WTC11 (cell line): ENCODE results near the gene FAM53A. TPM values are rescaled to one million over a fixed set of nuclear protein-coding genes. Genes with fewer than 3 reads are reported as not detected.

Experiments
- CREM ChIP-seq: sonication (generic); formaldehyde crosslinking; IDR thresholded peaks from 2 replicates; pipeline ENCODE4 v1.8.1; 2022; ENCODE audit warnings: mild to moderate bottlenecking, missing genetic modification reagents, moderate library complexity
- ETV6 ChIP-seq: sonication (generic); formaldehyde crosslinking; IDR thresholded peaks from 2 replicates; pipeline ENCODE4 v1.8.1; 2022; ENCODE audit warnings: mild to moderate bottlenecking, missing genetic modification reagents
- FOXJ3 ChIP-seq: sonication (generic); formaldehyde crosslinking; IDR thresholded peaks from 2 replicates; pipeline ENCODE4 v1.9.0; 2021; ENCODE audit warnings: missing genetic modification reagents, mild to moderate bottlenecking, borderline replicate concordance
- GTF2I ChIP-seq: fragments of 250-450 bp; sonication (Bioruptor Pico); conservative IDR thresholded peaks from 2 replicates; pipeline ENCODE4 v1.4.0; 2021; ENCODE audit warnings: mild to moderate bottlenecking
- NR1H2 ChIP-seq: sonication (generic); formaldehyde crosslinking; IDR thresholded peaks from 2 replicates; pipeline ENCODE4 v1.9.0; 2021; ENCODE audit warnings: mild to moderate bottlenecking, moderate library complexity, missing genetic modification reagents
- SMAD4 ChIP-seq: sonication (generic); formaldehyde crosslinking; IDR thresholded peaks from 2 replicates; pipeline ENCODE4 v1.8.0; 2022; ENCODE audit warnings: mild to moderate bottlenecking, missing genetic modification reagents
- SP1 ChIP-seq: sonication (generic); formaldehyde crosslinking; conservative IDR thresholded peaks from 2 replicates; pipeline ENCODE4 v1.8.1; 2022; ENCODE audit warnings: missing genetic modification reagents
- ZNF232 ChIP-seq: sonication (generic); formaldehyde crosslinking; IDR thresholded peaks from 2 replicates; pipeline ENCODE4 v1.8.0; 2022; ENCODE audit warnings: mild to moderate bottlenecking, missing genetic modification reagents
- ZNF317 ChIP-seq: sonication (generic); formaldehyde crosslinking; IDR thresholded peaks from 2 replicates; pipeline ENCODE4 v1.8.1; 2023; ENCODE audit warnings: low read depth, mild to moderate bottlenecking, moderate library complexity, missing genetic modification reagents, borderline replicate concordance
- ZNF423 ChIP-seq: fragments of 250-450 bp; sonication (Bioruptor Pico); IDR thresholded peaks from 2 replicates; pipeline ENCODE4 v2.1.2; 2022; ENCODE audit warnings: mild to moderate bottlenecking, moderate library complexity
- total RNA-seq: library from RNA; stranded (reverse); gene quantifications from 3 replicates; pipeline ENCODE4 v1.2.3, GENCODE V29; 2021
- TF ChIP-seq, protein P1 (sequence below): sonication (generic); formaldehyde crosslinking; IDR thresholded peaks from 2 replicates; pipeline ENCODE4 v1.8.0; 2022; ENCODE audit warnings: mild to moderate bottlenecking, missing genetic modification reagents
- TF ChIP-seq, protein P2 (sequence below): sonication (generic); formaldehyde crosslinking; IDR thresholded peaks from 2 replicates; pipeline ENCODE4 v1.8.1; 2023; ENCODE audit warnings: mild to moderate bottlenecking, missing genetic modification reagents, moderate library complexity
- TF ChIP-seq, protein P3 (sequence below): sonication (generic); formaldehyde crosslinking; conservative IDR thresholded peaks from 2 replicates; pipeline ENCODE4 v1.8.1; 2022; ENCODE audit warnings: mild to moderate bottlenecking, missing genetic modification reagents
- TF ChIP-seq, protein P4 (sequence below): fragments of 250-450 bp; sonication (Bioruptor Pico); IDR thresholded peaks from 2 replicates; pipeline ENCODE4 v1.8.0; 2021; ENCODE audit warnings: mild to moderate bottlenecking
- TF ChIP-seq, protein P5 (sequence below): sonication (generic); formaldehyde crosslinking; IDR thresholded peaks from 2 replicates; pipeline ENCODE4 v1.8.1; 2023; ENCODE audit warnings: mild to moderate bottlenecking, missing genetic modification reagents, borderline replicate concordance
- TF ChIP-seq, protein P6 (sequence below): sonication (generic); formaldehyde crosslinking; conservative IDR thresholded peaks from 2 replicates; pipeline ENCODE4 v1.8.1; 2023; ENCODE audit warnings: mild to moderate bottlenecking, low read depth, missing genetic modification reagents, moderate library complexity
- TF ChIP-seq, protein P7 (sequence below): sonication (generic); formaldehyde crosslinking; IDR thresholded peaks from 2 replicates; pipeline ENCODE4 v1.8.0; 2023; ENCODE audit warnings: missing genetic modification reagents, mild to moderate bottlenecking, borderline replicate concordance
- TF ChIP-seq, protein P8 (sequence below): sonication (generic); formaldehyde crosslinking; IDR thresholded peaks from 2 replicates; pipeline ENCODE4 v1.8.0; 2022; ENCODE audit warnings: mild to moderate bottlenecking, missing genetic modification reagents
- TF ChIP-seq, protein P9 (sequence below): sonication (generic); formaldehyde crosslinking; IDR thresholded peaks from 2 replicates; pipeline ENCODE4 v1.8.0; 2023; ENCODE audit warnings: missing genetic modification reagents

FAM53A gene
- total RNA-seq, 1 experiment from 2014 or later = 2.9 TPM

DNA sequence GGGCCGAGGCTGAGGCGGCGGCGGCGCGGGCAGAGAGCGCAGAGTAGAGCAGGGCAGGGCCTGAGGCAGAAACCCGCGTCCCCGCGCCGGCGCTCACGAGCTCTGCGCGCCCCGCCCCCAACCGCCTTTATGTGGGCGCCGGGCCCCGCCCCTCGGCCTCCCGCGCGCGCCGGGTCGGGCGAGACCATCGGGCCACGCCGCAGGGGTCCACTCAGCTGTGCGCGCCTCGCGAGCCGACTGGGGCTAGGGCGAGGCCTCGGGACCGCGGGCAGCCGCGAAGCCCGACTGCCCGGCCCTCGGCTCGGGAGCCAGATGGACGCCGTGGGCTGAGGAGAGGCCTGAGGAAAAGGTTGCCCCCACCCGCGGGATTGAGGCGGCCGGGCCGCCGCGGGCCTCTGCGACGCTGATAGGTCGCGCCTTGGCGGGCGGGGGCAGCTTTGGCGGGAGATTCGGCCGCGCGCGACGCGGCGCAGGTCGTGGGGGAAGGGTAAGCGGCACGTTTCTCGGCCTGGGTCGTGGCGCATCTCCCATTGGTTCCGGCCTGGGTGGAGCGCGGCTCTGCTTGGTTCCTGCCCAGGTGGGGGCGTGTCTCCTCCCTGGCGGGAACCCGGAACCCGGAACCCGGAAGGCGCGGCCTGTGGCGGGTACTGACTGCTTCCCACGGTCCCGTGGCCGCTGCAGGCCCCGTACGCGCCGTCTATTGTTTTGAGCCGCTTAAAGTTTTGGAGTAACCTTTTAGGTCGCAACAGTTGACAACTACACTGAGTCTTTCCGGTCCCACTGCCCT is 28.3 kb upstream of the FAM53A start, which contains the start of gene SLBP (continued):
- TF ChIP-seq, protein P1, sequence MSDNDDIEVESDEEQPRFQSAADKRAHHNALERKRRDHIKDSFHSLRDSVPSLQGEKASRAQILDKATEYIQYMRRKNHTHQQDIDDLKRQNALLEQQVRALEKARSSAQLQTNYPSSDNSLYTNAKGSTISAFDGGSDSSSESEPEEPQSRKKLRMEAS = peak; percentile 86
- TF ChIP-seq, protein P2, sequence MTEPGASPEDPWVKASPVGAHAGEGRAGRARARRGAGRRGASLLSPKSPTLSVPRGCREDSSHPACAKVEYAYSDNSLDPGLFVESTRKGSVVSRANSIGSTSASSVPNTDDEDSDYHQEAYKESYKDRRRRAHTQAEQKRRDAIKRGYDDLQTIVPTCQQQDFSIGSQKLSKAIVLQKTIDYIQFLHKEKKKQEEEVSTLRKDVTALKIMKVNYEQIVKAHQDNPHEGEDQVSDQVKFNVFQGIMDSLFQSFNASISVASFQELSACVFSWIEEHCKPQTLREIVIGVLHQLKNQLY (CRISPR knock-in tag) = no peak
- TF ChIP-seq ETV6 (CRISPR knock-in tag) (peak; percentile 56; the same call in 1 of the 2 replicates), GTF2I (CRISPR knock-in tag) (no peak), ZNF232 (CRISPR knock-in tag) (0 out of 2 replicates have a peak, but pooled peaks have one; percentile 11), ZNF423 (CRISPR knock-in tag) (no peak), ZNF317 (CRISPR knock-in tag) (no peak), SMAD4 (CRISPR knock-in tag) (no peak), CREM (CRISPR knock-in tag) (peak; percentile 63; the same call in 1 of the 2 replicates), FOXJ3 (CRISPR knock-in tag) (no peak), SP1 (peak; percentile 75), NR1H2 (CRISPR knock-in tag) (no peak)
- TF ChIP-seq, protein P3, sequence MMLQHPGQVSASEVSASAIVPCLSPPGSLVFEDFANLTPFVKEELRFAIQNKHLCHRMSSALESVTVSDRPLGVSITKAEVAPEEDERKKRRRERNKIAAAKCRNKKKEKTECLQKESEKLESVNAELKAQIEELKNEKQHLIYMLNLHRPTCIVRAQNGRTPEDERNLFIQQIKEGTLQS (CRISPR knock-in tag) = no peak
- TF ChIP-seq, protein P4, sequence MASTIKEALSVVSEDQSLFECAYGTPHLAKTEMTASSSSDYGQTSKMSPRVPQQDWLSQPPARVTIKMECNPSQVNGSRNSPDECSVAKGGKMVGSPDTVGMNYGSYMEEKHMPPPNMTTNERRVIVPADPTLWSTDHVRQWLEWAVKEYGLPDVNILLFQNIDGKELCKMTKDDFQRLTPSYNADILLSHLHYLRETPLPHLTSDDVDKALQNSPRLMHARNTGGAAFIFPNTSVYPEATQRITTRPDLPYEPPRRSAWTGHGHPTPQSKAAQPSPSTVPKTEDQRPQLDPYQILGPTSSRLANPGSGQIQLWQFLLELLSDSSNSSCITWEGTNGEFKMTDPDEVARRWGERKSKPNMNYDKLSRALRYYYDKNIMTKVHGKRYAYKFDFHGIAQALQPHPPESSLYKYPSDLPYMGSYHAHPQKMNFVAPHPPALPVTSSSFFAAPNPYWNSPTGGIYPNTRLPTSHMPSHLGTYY (CRISPR knock-in tag) = no peak
- TF ChIP-seq, protein P5, sequence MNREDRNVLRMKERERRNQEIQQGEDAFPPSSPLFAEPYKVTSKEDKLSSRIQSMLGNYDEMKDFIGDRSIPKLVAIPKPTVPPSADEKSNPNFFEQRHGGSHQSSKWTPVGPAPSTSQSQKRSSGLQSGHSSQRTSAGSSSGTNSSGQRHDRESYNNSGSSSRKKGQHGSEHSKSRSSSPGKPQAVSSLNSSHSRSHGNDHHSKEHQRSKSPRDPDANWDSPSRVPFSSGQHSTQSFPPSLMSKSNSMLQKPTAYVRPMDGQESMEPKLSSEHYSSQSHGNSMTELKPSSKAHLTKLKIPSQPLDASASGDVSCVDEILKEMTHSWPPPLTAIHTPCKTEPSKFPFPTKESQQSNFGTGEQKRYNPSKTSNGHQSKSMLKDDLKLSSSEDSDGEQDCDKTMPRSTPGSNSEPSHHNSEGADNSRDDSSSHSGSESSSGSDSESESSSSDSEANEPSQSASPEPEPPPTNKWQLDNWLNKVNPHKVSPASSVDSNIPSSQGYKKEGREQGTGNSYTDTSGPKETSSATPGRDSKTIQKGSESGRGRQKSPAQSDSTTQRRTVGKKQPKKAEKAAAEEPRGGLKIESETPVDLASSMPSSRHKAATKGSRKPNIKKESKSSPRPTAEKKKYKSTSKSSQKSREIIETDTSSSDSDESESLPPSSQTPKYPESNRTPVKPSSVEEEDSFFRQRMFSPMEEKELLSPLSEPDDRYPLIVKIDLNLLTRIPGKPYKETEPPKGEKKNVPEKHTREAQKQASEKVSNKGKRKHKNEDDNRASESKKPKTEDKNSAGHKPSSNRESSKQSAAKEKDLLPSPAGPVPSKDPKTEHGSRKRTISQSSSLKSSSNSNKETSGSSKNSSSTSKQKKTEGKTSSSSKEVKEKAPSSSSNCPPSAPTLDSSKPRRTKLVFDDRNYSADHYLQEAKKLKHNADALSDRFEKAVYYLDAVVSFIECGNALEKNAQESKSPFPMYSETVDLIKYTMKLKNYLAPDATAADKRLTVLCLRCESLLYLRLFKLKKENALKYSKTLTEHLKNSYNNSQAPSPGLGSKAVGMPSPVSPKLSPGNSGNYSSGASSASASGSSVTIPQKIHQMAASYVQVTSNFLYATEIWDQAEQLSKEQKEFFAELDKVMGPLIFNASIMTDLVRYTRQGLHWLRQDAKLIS (CRISPR knock-in tag) = no peak
- TF ChIP-seq, protein P6, sequence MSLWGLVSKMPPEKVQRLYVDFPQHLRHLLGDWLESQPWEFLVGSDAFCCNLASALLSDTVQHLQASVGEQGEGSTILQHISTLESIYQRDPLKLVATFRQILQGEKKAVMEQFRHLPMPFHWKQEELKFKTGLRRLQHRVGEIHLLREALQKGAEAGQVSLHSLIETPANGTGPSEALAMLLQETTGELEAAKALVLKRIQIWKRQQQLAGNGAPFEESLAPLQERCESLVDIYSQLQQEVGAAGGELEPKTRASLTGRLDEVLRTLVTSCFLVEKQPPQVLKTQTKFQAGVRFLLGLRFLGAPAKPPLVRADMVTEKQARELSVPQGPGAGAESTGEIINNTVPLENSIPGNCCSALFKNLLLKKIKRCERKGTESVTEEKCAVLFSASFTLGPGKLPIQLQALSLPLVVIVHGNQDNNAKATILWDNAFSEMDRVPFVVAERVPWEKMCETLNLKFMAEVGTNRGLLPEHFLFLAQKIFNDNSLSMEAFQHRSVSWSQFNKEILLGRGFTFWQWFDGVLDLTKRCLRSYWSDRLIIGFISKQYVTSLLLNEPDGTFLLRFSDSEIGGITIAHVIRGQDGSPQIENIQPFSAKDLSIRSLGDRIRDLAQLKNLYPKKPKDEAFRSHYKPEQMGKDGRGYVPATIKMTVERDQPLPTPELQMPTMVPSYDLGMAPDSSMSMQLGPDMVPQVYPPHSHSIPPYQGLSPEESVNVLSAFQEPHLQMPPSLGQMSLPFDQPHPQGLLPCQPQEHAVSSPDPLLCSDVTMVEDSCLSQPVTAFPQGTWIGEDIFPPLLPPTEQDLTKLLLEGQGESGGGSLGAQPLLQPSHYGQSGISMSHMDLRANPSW (CRISPR knock-in tag) = 0 out of 2 replicates have a peak, but pooled peaks have one; percentile 25
- TF ChIP-seq, protein P7, sequence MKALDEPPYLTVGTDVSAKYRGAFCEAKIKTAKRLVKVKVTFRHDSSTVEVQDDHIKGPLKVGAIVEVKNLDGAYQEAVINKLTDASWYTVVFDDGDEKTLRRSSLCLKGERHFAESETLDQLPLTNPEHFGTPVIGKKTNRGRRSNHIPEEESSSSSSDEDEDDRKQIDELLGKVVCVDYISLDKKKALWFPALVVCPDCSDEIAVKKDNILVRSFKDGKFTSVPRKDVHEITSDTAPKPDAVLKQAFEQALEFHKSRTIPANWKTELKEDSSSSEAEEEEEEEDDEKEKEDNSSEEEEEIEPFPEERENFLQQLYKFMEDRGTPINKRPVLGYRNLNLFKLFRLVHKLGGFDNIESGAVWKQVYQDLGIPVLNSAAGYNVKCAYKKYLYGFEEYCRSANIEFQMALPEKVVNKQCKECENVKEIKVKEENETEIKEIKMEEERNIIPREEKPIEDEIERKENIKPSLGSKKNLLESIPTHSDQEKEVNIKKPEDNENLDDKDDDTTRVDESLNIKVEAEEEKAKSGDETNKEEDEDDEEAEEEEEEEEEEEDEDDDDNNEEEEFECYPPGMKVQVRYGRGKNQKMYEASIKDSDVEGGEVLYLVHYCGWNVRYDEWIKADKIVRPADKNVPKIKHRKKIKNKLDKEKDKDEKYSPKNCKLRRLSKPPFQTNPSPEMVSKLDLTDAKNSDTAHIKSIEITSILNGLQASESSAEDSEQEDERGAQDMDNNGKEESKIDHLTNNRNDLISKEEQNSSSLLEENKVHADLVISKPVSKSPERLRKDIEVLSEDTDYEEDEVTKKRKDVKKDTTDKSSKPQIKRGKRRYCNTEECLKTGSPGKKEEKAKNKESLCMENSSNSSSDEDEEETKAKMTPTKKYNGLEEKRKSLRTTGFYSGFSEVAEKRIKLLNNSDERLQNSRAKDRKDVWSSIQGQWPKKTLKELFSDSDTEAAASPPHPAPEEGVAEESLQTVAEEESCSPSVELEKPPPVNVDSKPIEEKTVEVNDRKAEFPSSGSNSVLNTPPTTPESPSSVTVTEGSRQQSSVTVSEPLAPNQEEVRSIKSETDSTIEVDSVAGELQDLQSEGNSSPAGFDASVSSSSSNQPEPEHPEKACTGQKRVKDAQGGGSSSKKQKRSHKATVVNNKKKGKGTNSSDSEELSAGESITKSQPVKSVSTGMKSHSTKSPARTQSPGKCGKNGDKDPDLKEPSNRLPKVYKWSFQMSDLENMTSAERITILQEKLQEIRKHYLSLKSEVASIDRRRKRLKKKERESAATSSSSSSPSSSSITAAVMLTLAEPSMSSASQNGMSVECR (CRISPR knock-in tag) = peak; percentile 69; the same call in 1 of the 2 replicates
- TF ChIP-seq, protein P8, sequence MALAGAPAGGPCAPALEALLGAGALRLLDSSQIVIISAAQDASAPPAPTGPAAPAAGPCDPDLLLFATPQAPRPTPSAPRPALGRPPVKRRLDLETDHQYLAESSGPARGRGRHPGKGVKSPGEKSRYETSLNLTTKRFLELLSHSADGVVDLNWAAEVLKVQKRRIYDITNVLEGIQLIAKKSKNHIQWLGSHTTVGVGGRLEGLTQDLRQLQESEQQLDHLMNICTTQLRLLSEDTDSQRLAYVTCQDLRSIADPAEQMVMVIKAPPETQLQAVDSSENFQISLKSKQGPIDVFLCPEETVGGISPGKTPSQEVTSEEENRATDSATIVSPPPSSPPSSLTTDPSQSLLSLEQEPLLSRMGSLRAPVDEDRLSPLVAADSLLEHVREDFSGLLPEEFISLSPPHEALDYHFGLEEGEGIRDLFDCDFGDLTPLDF (CRISPR knock-in tag) = no peak; the same call in 1 of the 2 replicates
- TF ChIP-seq, protein P9, sequence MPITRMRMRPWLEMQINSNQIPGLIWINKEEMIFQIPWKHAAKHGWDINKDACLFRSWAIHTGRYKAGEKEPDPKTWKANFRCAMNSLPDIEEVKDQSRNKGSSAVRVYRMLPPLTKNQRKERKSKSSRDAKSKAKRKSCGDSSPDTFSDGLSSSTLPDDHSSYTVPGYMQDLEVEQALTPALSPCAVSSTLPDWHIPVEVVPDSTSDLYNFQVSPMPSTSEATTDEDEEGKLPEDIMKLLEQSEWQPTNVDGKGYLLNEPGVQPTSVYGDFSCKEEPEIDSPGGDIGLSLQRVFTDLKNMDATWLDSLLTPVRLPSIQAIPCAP (CRISPR knock-in tag) = peak; percentile 85
